ENCODE results near the gene ZBTB48.

The ZBTB48 gene

DNA sequence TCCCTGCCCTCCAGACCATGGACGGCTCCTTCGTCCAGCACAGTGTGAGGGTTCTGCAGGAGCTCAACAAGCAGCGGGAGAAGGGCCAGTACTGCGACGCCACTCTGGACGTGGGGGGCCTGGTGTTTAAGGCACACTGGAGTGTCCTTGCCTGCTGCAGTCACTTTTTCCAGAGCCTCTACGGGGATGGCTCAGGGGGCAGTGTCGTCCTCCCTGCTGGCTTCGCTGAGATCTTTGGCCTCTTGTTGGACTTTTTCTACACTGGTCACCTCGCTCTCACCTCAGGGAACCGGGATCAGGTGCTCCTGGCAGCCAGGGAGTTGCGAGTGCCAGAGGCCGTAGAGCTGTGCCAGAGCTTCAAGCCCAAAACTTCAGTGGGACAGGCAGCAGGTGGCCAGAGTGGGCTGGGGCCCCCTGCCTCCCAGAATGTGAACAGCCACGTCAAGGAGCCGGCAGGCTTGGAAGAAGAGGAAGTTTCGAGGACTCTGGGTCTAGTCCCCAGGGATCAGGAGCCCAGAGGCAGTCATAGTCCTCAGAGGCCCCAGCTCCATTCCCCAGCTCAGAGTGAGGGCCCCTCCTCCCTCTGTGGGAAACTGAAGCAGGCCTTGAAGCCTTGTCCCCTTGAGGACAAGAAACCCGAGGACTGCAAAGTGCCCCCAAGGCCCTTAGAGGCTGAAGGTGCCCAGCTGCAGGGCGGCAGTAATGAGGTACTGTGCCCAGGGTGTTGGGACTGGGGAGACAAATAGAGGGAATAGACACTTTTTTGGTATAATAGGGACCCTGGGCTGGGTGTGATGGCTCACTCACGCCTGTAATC, 1.0 kb downstream of the ZBTB48 start:
- peak overlapping the region; percentile 69 for H3K4me3 ChIP-seq (ENCODE audit: low read length)
- no peak for DNase-seq (ENCODE audit: low read depth)
- TF ChIP-seq, protein P1, sequence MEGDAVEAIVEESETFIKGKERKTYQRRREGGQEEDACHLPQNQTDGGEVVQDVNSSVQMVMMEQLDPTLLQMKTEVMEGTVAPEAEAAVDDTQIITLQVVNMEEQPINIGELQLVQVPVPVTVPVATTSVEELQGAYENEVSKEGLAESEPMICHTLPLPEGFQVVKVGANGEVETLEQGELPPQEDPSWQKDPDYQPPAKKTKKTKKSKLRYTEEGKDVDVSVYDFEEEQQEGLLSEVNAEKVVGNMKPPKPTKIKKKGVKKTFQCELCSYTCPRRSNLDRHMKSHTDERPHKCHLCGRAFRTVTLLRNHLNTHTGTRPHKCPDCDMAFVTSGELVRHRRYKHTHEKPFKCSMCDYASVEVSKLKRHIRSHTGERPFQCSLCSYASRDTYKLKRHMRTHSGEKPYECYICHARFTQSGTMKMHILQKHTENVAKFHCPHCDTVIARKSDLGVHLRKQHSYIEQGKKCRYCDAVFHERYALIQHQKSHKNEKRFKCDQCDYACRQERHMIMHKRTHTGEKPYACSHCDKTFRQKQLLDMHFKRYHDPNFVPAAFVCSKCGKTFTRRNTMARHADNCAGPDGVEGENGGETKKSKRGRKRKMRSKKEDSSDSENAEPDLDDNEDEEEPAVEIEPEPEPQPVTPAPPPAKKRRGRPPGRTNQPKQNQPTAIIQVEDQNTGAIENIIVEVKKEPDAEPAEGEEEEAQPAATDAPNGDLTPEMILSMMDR (conservative IDR thresholded peaks at IDR 0.05; ENCODE audit: low read depth, low read length): peak; percentile 24

DNA sequence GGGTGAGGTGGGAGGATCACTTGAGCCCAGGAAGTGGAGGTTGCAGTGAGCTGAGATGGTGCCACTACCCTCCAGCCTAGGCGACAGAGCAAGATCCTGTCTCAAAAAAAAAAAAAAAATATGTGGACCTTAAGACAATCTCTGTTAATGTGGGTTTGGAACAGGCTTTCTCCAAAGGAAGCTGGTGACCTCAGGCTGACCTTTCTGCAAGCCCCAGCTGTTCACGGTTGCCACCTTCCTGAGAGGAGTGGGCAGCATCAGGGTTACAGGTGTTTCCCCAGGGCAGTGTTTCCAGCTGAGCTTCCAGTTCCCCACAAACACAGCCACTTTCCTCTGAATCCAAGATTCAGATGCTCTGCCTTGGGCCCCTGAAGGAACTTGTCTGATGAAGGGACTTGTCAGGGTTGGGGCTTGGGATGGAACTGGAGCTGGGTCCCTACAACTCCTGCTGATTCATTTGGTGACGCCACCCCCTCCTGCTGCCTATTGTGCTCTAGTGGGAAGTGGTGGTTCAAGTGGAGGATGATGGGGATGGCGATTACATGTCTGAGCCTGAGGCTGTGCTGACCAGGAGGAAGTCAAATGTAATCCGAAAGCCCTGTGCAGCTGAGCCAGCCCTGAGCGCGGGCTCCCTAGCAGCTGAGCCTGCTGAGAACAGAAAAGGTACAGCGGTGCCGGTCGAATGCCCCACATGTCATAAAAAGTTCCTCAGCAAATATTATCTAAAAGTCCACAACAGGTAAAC, 1.9 kb downstream of the ZBTB48 start:
- TF ChIP-seq, protein P1 (conservative IDR thresholded peaks at IDR 0.05; ENCODE audit: low read depth, low read length): no peak
- no peak overlapping the region for H3K4me3 ChIP-seq (ENCODE audit: low read length)
- no peak for DNase-seq (ENCODE audit: low read depth)

DNA sequence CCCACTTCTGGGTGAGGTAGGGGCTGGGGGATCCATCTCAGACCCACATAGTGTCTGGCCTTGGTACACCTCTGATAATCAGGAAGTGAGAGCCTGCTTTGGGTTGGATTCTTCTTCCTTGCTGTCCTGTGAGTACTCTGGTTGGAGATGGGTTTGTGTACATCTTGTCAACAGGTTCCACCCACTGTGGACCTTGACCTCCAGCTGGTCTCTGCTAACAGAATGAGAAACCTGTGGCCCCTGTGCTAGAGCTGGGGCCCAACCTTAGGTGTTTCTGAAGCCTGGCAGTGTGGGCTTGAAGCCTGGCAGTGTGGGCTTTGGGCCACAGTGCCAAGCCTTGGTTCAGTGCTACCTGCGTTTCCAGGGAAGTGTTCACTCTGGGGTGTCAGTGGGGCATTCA, 2.6 kb downstream of the ZBTB48 start:
- TF ChIP-seq, protein P1 (conservative IDR thresholded peaks at IDR 0.05; ENCODE audit: low read depth, low read length): no peak

DNA sequence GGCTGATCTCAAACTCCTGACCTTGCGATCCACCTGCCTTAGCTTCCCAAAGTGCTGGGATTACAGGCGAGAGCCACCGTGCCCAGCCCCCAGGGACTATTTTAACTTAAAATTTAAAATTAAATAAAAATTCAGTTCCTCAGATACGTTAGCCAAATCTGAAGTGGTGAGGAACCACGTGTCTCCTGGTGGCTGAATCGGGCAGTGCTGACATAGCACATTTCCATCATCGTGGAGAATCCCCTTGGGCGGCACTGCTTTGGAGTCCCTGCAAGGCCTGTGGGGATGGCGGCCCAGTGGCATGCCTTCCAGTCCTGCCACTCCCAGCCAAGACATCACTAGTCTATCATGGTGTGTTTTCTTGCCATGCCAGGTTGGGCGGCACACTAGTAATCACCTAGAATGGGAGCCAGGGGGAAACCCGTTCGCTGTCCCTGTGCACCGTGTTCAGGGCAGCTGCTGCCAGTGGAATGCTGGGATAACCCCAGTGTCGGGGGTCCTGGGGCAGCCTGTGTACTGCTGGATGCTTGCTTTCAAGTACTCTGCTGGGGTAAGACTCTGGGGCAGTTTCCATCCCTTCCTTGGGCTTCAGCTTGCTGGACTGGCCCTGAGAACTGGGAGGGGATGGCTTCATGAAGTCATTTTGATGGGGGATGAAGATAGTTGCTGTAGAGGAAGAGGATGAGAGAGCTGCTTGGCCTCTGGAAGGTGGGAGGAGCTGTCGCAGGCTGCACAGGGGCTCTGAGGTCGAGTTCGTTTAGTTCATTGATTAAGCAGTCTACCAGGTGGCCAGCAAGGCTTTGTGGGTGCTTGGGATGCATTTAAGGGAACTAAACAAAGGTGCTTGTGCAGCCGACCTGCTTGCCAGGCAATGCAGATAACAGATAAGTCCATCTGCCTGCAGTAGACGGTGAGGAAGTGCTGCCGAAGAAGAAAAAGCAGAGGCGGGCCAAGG, 4.6 kb downstream of the ZBTB48 start:
- H3K4me3 ChIP-seq (ENCODE audit: low read length): no peak overlapping the region
- TF ChIP-seq, protein P1 (conservative IDR thresholded peaks at IDR 0.05; ENCODE audit: low read depth, low read length): no peak
- DNase-seq (ENCODE audit: low read depth): no peak

More for the DNA sequence above, 2.6 kb downstream of the ZBTB48 start:
- DNase-seq (ENCODE audit: low read depth): no peak
- H3K4me3 ChIP-seq (ENCODE audit: low read length): no peak overlapping the region

DNA sequence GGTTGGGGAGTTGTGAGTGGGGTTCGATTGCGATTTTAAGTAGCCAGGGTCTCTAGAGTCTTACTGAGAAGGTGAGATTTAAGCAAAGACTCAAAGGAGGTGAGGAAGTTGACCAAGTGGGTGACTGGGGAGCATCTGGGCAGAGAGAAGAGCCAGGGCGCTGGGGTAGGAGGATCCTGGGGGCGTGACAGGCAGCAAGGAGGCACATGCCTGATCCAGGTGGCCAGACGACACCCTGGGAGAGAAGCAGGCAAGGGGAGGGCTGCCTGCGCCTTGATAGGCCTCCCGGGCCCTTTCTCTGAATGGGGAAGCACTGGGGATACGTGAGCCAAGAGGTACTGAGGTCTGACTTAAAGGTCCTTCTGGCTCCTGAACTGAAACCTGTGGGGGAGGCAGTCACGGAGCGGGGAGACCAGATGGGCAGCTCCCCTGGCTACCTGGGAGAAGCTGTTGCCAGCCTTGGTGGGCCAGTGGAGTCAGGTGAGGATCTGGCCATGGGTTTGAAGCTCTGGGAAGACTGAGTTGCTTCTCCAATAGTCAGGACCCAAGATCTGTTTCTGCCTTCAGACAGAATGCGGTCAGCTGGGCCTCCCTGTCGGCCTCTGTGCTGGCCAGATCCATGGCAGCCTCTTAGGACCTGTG, 5.4 kb downstream of the ZBTB48 start:
- DNase-seq (ENCODE audit: low read depth): no peak
- H3K4me3 ChIP-seq (ENCODE audit: low read length): no peak overlapping the region
- TF ChIP-seq, protein P1 (conservative IDR thresholded peaks at IDR 0.05; ENCODE audit: low read depth, low read length): no peak

DNA sequence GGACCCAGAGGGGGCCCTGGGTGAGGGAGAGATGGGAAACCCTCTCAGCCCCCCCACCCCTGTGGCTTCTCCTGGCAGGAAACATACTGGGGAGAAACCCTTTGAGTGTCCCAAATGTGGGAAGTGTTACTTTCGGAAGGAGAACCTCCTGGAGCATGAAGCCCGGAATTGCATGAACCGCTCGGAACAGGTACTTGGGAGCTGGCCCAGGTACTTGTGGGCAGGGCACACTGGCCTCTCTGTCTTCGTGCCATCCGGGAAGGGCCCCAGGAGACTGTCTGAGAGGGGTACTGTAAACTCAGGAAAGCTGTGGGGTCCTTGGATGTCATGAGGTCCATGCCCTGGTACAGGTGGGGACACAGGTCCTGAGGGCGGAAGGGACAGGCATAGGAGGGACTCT, 6.0 kb downstream of the ZBTB48 start:
- no peak overlapping the region for H3K4me3 ChIP-seq (ENCODE audit: low read length)
- DNase-seq (ENCODE audit: low read depth): no peak
- TF ChIP-seq, protein P1 (conservative IDR thresholded peaks at IDR 0.05; ENCODE audit: low read depth, low read length): no peak

Data from retinal pigment epithelial cell (primary cell).